HG03469 (cell line): Measurements from ENCODE around the gene PTGER2.

Experiments used
- ATAC-seq: cut with Tn5 transposase; IDR thresholded peaks from one replicate; pipeline ENCODE4 v1.9.1; 2021; ENCODE audit warnings: mild to moderate bottlenecking, moderate library complexity, moderate number of reproducible peaks; ENCODE audit not compliant: unreplicated experiment

Gene PTGER2

GRCh38 chr14:52304248-52304904, 9.7 kb upstream of the PTGER2 start:
- no peak for ATAC-seq

GRCh38 chr14:52305014-52305413, 9.1 kb upstream of the PTGER2 start:
- no peak for ATAC-seq

- ATAC-seq: no peak
Measured at GRCh38 chr14:52307376-52307775, 6.7 kb upstream of the PTGER2 start.

- ATAC-seq: no peak
Measured at GRCh38 chr14:52307905-52308304, 6.2 kb upstream of the PTGER2 start.

GRCh38 chr14:52310541-52310940, 3.6 kb upstream of the PTGER2 start:
- ATAC-seq: no peak

GRCh38 chr14:52312931-52313355, 1.2 kb upstream of the PTGER2 start:
- ATAC-seq: no peak

GRCh38 chr14:52313462-52313861, 650 bp upstream of the PTGER2 start:
- no peak for ATAC-seq

GRCh38 chr14:52314595-52315354, 663 bp downstream of the PTGER2 start:
- ATAC-seq: no peak

GRCh38 chr14:52315355-52315718, 1.2 kb downstream of the PTGER2 start:
- no peak for ATAC-seq

GRCh38 chr14:52318062-52318461, 4.0 kb downstream of the PTGER2 start:
- no peak for ATAC-seq

- no peak for ATAC-seq
Measured at GRCh38 chr14:52318826-52319645, 4.9 kb downstream of the PTGER2 start.

GRCh38 chr14:52319919-52320318, 5.8 kb downstream of the PTGER2 start:
- no peak for ATAC-seq

- peak; percentile 98 for ATAC-seq
Measured at GRCh38 chr14:52325126-52325525, 11.0 kb downstream of the PTGER2 start.

- no peak for ATAC-seq
Measured at GRCh38 chr14:52325630-52326029, 11.5 kb downstream of the PTGER2 start.

GRCh38 chr14:52327374-52328226, 13.5 kb downstream of the PTGER2 start:
- ATAC-seq: no peak

GRCh38 chr14:52328276-52328675, 14.2 kb downstream of the PTGER2 start:
- ATAC-seq: no peak

GRCh38 chr14:52329678-52330369, 15.7 kb downstream of the PTGER2 start:
- no peak for ATAC-seq

- ATAC-seq: no peak
Measured at GRCh38 chr14:52332269-52332668, 18.2 kb downstream of the PTGER2 start.

GRCh38 chr14:52333108-52333507, 19.0 kb downstream of the PTGER2 start:
- ATAC-seq: no peak
